HL-60/S4 (cell line): Measurements from ENCODE around the gene GABRB2.
"Not testable (repeated sequence)": the region's sequence is repeated elsewhere in the genome, so short reads cannot be mapped to it uniquely, and the experiment has no call there.

Experiments used
- in situ Hi-C: fragments of 300-500 bp; cut with MboI; formaldehyde crosslinking; loops from 2 replicates; pipeline ENCODE4 v1.14.3; 2022; ENCODE audit warnings: low sequenced_read_pairs

Gene GABRB2

GRCh38 chr5:161256957-161257356, 289.6 kb downstream of the GABRB2 start:
- in situ Hi-C loops, result no loop called here

- in situ Hi-C loops, result not testable (repeated sequence)
Observed at GRCh38 chr5:161252955-161253354, 293.6 kb downstream of the GABRB2 start.

GRCh38 chr5:161246749-161247148, 299.8 kb downstream of the GABRB2 start:
- in situ Hi-C loops, result no loop called here

GRCh38 chr5:161245846-161246245, 300.7 kb downstream of the GABRB2 start:
- in situ Hi-C loops, result not testable (repeated sequence)
